ENCODE data around the gene DGKG.

DNA sequence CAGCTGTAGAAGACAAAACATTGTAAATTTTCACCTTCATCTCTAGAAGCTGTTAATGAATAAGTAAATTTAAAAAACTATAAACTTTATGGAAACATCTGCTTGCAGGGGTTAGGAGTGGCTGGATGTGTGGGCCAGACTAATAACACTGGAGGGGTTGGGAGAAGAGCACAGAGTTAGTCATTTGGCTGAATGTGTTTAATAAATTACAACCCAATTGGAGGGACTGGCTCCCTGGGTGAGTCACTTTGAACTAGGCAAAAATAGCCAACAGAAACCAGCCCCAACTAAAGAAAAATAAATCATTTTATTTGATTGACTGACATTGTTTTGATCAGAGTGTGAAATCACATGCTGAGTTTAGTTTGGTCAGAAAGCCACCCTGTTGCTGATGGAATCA lies 21.8 kb downstream of the DGKG start:
- TF ChIP-seq POLR2A (IDR thresholded peaks at IDR 0.05): no peak
- TF ChIP-seq, protein P1, sequence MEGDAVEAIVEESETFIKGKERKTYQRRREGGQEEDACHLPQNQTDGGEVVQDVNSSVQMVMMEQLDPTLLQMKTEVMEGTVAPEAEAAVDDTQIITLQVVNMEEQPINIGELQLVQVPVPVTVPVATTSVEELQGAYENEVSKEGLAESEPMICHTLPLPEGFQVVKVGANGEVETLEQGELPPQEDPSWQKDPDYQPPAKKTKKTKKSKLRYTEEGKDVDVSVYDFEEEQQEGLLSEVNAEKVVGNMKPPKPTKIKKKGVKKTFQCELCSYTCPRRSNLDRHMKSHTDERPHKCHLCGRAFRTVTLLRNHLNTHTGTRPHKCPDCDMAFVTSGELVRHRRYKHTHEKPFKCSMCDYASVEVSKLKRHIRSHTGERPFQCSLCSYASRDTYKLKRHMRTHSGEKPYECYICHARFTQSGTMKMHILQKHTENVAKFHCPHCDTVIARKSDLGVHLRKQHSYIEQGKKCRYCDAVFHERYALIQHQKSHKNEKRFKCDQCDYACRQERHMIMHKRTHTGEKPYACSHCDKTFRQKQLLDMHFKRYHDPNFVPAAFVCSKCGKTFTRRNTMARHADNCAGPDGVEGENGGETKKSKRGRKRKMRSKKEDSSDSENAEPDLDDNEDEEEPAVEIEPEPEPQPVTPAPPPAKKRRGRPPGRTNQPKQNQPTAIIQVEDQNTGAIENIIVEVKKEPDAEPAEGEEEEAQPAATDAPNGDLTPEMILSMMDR (IDR thresholded peaks at IDR 0.05): no peak

Data from lower leg skin (tissue), 3 donors.